K562 (cell line): ENCODE results near the gene SNRPA. TPM values are rescaled to one million over a fixed set of nuclear protein-coding genes. Genes with fewer than 3 reads are reported as not detected.
"Not testable (repeated sequence)": the region's sequence is repeated elsewhere in the genome, so short reads cannot be mapped to it uniquely, and the experiment has no call there.

Experiments used
- ATAC-seq: fragments of 200-7000 bp; cut with Tn5 transposase; 3 replicates; pipeline ENCODE4 v1.9.1; 2020; ENCODE audit warnings: moderate library complexity
- BruUV-seq: library from RNA; stranded (reverse); fragments of 400-500 nt; replicated peaks from 2 replicates; lab custom pipeline; 2021; lab: Mats Ljungman, UMichigan
- CTCF ChIA-PET: fragments of 300-600 bp; formaldehyde crosslinking; extraction: SDS; loops from one replicate; lab custom pipeline; 2021; ENCODE audit warnings: low intra/inter-chr PET ratio; lab: Yijun Ruan, JAX
- POLR2A ChIA-PET: fragments of 300-600, 350-650 bp; sonication (Branson Sonifier 250); formaldehyde crosslinking; extraction: SDS; loops from one replicate; lab custom pipeline; 2021; ENCODE audit warnings: antibody characterized with exemption, inconsistent platforms; lab: Yijun Ruan, JAX
- DNase-seq, 4 experiments: peaks; one replicate each; pipeline versions ENCODE4 v3.0.0 to v3.0.0-alpha.2; 2011 to 2018; ENCODE audit warnings: low spot score in 3 of 4, mixed read lengths in 3 of 4; ENCODE audit errors: extremely low read depth in 1 of 4
- FAIRE-seq: peaks from 2 replicates; lab custom pipeline; 2011; peaks lifted over from hg19 to GRCh38; lab: Jason Lieb, UNC
- H2AFZ ChIP-seq: 2 replicates; pipeline ENCODE4 v1.6.0; 2011; ENCODE audit warnings: low read depth, low read length, control low read depth, inconsistent platforms
- H3K27ac ChIP-seq: fragments of 200-600 bp; 3 replicates; pipeline ENCODE4 v1.8.0; 2011; ENCODE audit warnings: low read depth, mild to moderate bottlenecking, control low read depth, inconsistent platforms, low read length, moderate library complexity, mixed read lengths; ENCODE audit errors: extremely low read depth
- H3K27me3 ChIP-seq, 2 experiments: fragments of 300-600 bp in 1 of 2; 2 replicates in 1 of 2; 3 replicates in 1 of 2; pipeline versions ENCODE4 v1.6.0 to v1.8.0; 2011; ENCODE audit warnings: inconsistent platforms in 2 of 2, low read length in 2 of 2, mild to moderate bottlenecking in 1 of 2, mixed read lengths in 1 of 2, moderate library complexity in 1 of 2; ENCODE audit not compliant: control insufficient read depth in 2 of 2, insufficient read depth in 2 of 2
- H3K36me3 ChIP-seq: fragments of 300-600 bp; 3 replicates; pipeline ENCODE4 v1.8.0; 2011; ENCODE audit warnings: mild to moderate bottlenecking, low read length, inconsistent platforms; ENCODE audit not compliant: control insufficient read depth, insufficient read depth
- H3K4me1 ChIP-seq, 2 experiments: fragments of 200-600 bp in 1 of 2; replicated peaks in 1 of 2; 2 replicates in 1 of 2; 3 replicates in 1 of 2; pipeline versions ENCODE4 v1.5.1 to v1.8.0; 2011; ENCODE audit warnings: inconsistent platforms in 2 of 2, low read length in 2 of 2, mild to moderate bottlenecking in 1 of 2, mixed read lengths in 1 of 2, moderate library complexity in 1 of 2; ENCODE audit not compliant: control insufficient read depth in 2 of 2, insufficient read depth in 2 of 2
- H3K4me2 ChIP-seq: 2 replicates; pipeline ENCODE4 v1.6.1; 2011; ENCODE audit warnings: low read length, control low read depth, inconsistent platforms, mixed read lengths; ENCODE audit not compliant: insufficient read depth
- H3K4me3 ChIP-seq: fragments of 200-600 bp; sonication (generic), shearing (Covaris generic); 2 replicates; pipeline ENCODE4 v1.5.1; 2016; ENCODE audit warnings: control low read depth, inconsistent platforms
- H3K79me2 ChIP-seq: fragments of 200-600 bp; 3 replicates; pipeline ENCODE4 v1.8.0; 2011; ENCODE audit warnings: low read length, inconsistent platforms; ENCODE audit not compliant: control insufficient read depth, insufficient read depth
- H3K9ac ChIP-seq, 2 experiments: 2 replicates each; pipeline versions ENCODE4 v1.6.0 to v1.6.1; 2011; ENCODE audit warnings: low read depth in 2 of 2, low read length in 2 of 2, control low read depth in 1 of 2, inconsistent platforms in 1 of 2, mild to moderate bottlenecking in 1 of 2, mixed read lengths in 1 of 2; ENCODE audit not compliant: insufficient read depth in 1 of 2
- H3K9me1 ChIP-seq: one replicate; pipeline ENCODE4 v1.6.0; 2011; ENCODE audit warnings: inconsistent platforms, mild to moderate bottlenecking, low read length, moderate library complexity; ENCODE audit not compliant: control insufficient read depth, insufficient read depth
- H3K9me3 ChIP-seq: replicated peaks from 2 replicates; pipeline ENCODE4 v1.5.1; 2011; ENCODE audit warnings: low read depth, low read length, inconsistent platforms; ENCODE audit not compliant: control insufficient read depth, insufficient read depth
- H4K20me1 ChIP-seq: replicated peaks from 2 replicates; pipeline ENCODE4 v1.6.1; 2011; ENCODE audit warnings: low read length, inconsistent platforms, mixed read lengths; ENCODE audit not compliant: control insufficient read depth, insufficient read depth
- ASH1L ChIP-seq: fragments of 450-650 bp; IDR thresholded peaks from 2 replicates; pipeline ENCODE4 v1.6.1; 2018; ENCODE audit warnings: borderline replicate concordance, mild to moderate bottlenecking, low read depth; ENCODE audit not compliant: partially characterized antibody
- C11orf30 ChIP-seq: fragments of 450-650 bp; IDR thresholded peaks from 2 replicates; pipeline ENCODE4 v1.6.1; 2016; ENCODE audit warnings: low read depth, mild to moderate bottlenecking
- CC2D1A ChIP-seq: fragments of 450-650 bp; IDR thresholded peaks from 2 replicates; pipeline ENCODE4 v1.6.1; 2017; ENCODE audit warnings: mild to moderate bottlenecking
- ELK1 ChIP-seq: sonication (generic); formaldehyde crosslinking; IDR thresholded peaks from 2 replicates; pipeline ENCODE4 v1.8.1; 2022; ENCODE audit warnings: missing genetic modification reagents
- MAFK ChIP-seq: IDR thresholded peaks from 2 replicates; pipeline ENCODE4 v1.6.1; 2011; ENCODE audit warnings: low read length, improper control_type of control experiment
- MECOM ChIP-seq: fragments of 250-450 bp; sonication (Bioruptor Pico); IDR thresholded peaks from 2 replicates; pipeline ENCODE4 v1.8.0; 2022; ENCODE audit warnings: inconsistent platforms
- PBX2 ChIP-seq, 2 experiments: IDR thresholded peaks in 1 of 2; conservative IDR thresholded peaks in 1 of 2; 2 replicates each; pipeline ENCODE4 v1.6.1; 2016; ENCODE audit warnings: low read depth in 2 of 2, mild to moderate bottlenecking in 1 of 2, missing compliant biosample characterization in 1 of 2, missing genetic modification characterization in 1 of 2, moderate library complexity in 1 of 2
- PKNOX1 ChIP-seq: fragments of 450-650 bp; IDR thresholded peaks from 2 replicates; pipeline ENCODE4 v1.6.1; 2016
- ZNF639 ChIP-seq, 2 experiments: fragments of 200-800 bp in 1 of 2; sonication (Bioruptor generic) in 1 of 2; sonication (generic) in 1 of 2; formaldehyde crosslinking in 1 of 2; IDR thresholded peaks in 1 of 2; conservative IDR thresholded peaks in 1 of 2; 2 replicates each; pipeline versions ENCODE4 v1.5.0 to v1.6.1; 2016 to 2020; ENCODE audit warnings: missing compliant biosample characterization in 1 of 2, missing genetic modification characterization in 1 of 2, missing genetic modification reagents in 1 of 2
- WGBS: fragments of 100-300 bp; shearing (Covaris generic); methylation state at CpG from one replicate; pipeline ENCODE4 v1.1.6; 2016; ENCODE audit warnings: low coverage, mixed read lengths; ENCODE audit not compliant: insufficient coverage; ENCODE audit errors: missing lambda C conversion rate; 5-methylcytosine and 5-hydroxymethylcytosine counted together
- in situ Hi-C: fragments of 300-500 bp; cut with MboI; formaldehyde crosslinking; loops from 4 replicates; pipeline ENCODE4 v1.15.0; 2018; ENCODE audit warnings: inconsistent platforms, mixed read lengths
- intact Hi-C: fragments of 100-400 bp; cut with micrococcal nuclease; formaldehyde crosslinking; loops from 2 replicates; pipeline ENCODE4 v1.14.2; 2022
- polyA plus RNA-seq, 8 experiments: library from polyadenylated mRNA; depleted of rRNA in 4 of 8; stranded (reverse) in 5 of 8; unstranded in 3 of 8; fragments of >200 nt; fragmentation: Nextera tagmentation in 2 of 8; fragmentation: Illumina TruSeq in 1 of 8; extraction: Ambion mirVana in 2 of 8; extraction: Trizol in 1 of 8; gene quantifications; 2 replicates each; pipeline versions ENCODE4 v1.2.1 to v1.2.3, GENCODE V29; 2011 to 2014; ENCODE audit warnings: inconsistent platforms in 1 of 8, missing spikeins in 1 of 8
- total RNA-seq, 7 experiments: library from RNA; depleted of rRNA in 6 of 7; stranded (reverse); fragments of >200 nt in 6 of 7; fragmentation: Illumina TruSeq in 2 of 7; extraction: Trizol in 2 of 7; gene quantifications; 2 replicates each; pipeline versions ENCODE4 v1.2.1 to v1.2.3, GENCODE V29; 2011 to 2021; ENCODE audit warnings: low replicate concordance in 1 of 7

SNRPA gene
- total and polyA plus RNA-seq, 9 of the 15 experiments (the other 6 are each of a cell fraction or from before 2014, with no cell fraction given), result 16.3 to 311 (median 193) TPM

GRCh38 chr19:40768869-40769268 is 17.9 kb downstream of the SNRPA start (continued):
- TF ChIP-seq ELK1 (CRISPR knock-in tag) (no peak), MECOM (CRISPR knock-in tag) (no peak), MAFK (no peak), ZNF639 (CRISPR knock-in tag; conservative IDR thresholded peaks at IDR 0.05 in 1 of 2, IDR thresholded peaks at IDR 0.05 in 1 of 2) (no peak)

GRCh38 chr19:40771101-40771862 is 20.3 kb downstream of the SNRPA start:
- 79% methylated on average over 10 of the region's 10 CpGs for whole genome bisulfite sequencing
- H2AFZ ChIP-seq; H3K9ac ChIP-seq; H3K27me3 ChIP-seq; FAIRE-seq; H3K9me1 ChIP-seq; CTCF ChIA-PET; H3K4me1 ChIP-seq; BruUV-seq; H3K79me2 ChIP-seq; in situ Hi-C loops; H3K9me3 ChIP-seq; H3K4me3 ChIP-seq; H3K4me2 ChIP-seq; intact Hi-C loops; H3K36me3 ChIP-seq; H4K20me1 ChIP-seq; TF ChIP-seq PBX2 (CRISPR knock-in tag; IDR thresholded peaks at IDR 0.05; ENCODE audit: low read depth): not testable (repeated sequence)
- POLR2A ChIA-PET, result interaction anchor here (0.6 to 2.0 kb wide), 6 partner anchors 11 to 37 kb away, joined by 3 to 8 read pairs (median 6); partner anchors contain the start of genes ACTMAP and SNRPA
- ATAC-seq, result peak; percentile 42; the same call in 2 of the 3 replicates
- H3K27ac ChIP-seq, result peak overlapping the region; percentile 39; the same call in 1 of the 3 replicates
- DNase-seq, result peak in 1 of 4 experiments; percentile 35
- TF ChIP-seq PKNOX1 (peak; percentile 90), CC2D1A (0 out of 2 replicates have a peak, but pooled peaks have one; percentile 24), PBX2 (tag; conservative IDR thresholded peaks at IDR 0.05; ENCODE audit: low read depth) (0 out of 2 replicates have a peak, but pooled peaks have one; percentile 43), ASH1L (peak; percentile 73), C11orf30 (peak; percentile 58; the same call in 1 of the 2 replicates)
